CD4-positive, alpha-beta T cell (primary cell): ENCODE measurements around the gene PDLIM4. TPM values are rescaled to one million over a fixed set of nuclear protein-coding genes. Genes with fewer than 3 reads are reported as not detected.

Experiments
- ATAC-seq: fragments of 200-7000 bp; cut with Tn5 transposase; one replicate; pipeline ENCODE4 v1.10.0; 2022; ENCODE audit warnings: mild to moderate bottlenecking; ENCODE audit not compliant: poor library complexity
- CTCF ChIA-PET: fragments of 350-600 bp; sonication (Branson Sonifier 250); formaldehyde crosslinking; loops from one replicate; lab custom pipeline; 2021; ENCODE audit warnings: antibody characterized with exemption, inconsistent platforms; lab: Charles Lee
- POLR2A ChIA-PET: fragments of 350-600 bp; sonication (Branson Sonifier 250); formaldehyde crosslinking; loops from one replicate; lab custom pipeline; 2021; ENCODE audit warnings: antibody characterized with exemption, inconsistent platforms; lab: Charles Lee
- DNase-seq, 14 experiments: peaks; one replicate each; pipeline ENCODE4 v3.0.0-alpha.2; 2013 to 2020; ENCODE audit warnings: mixed read lengths in 2 of 14
- H3K27ac ChIP-seq, 2 donors: one replicate each; pipeline versions ENCODE4 v1.5.1 to v1.7.0; 2013; ENCODE audit warnings: low read length in 2 of 2, low read depth in 1 of 2, mild to moderate bottlenecking in 1 of 2
- H3K27me3 ChIP-seq, 2 experiments: 1 replicate in 1 of 2; 2 replicates in 1 of 2; pipeline versions ENCODE4 v1.6.1 to v1.7.0; 2013; ENCODE audit warnings: low read length in 2 of 2, control low read depth in 1 of 2, mild to moderate bottlenecking in 1 of 2, moderate library complexity in 1 of 2; ENCODE audit not compliant: insufficient read depth in 2 of 2, control insufficient read depth in 1 of 2
- H3K36me3 ChIP-seq: one replicate; pipeline ENCODE4 v1.6.1; 2013; ENCODE audit warnings: low read length, control low read depth; ENCODE audit not compliant: insufficient read depth
- H3K4me1 ChIP-seq: one replicate; pipeline ENCODE4 v1.6.1; 2013; ENCODE audit warnings: low read length, control low read depth; ENCODE audit not compliant: insufficient read depth
- H3K4me3 ChIP-seq: one replicate; pipeline ENCODE4 v1.5.1; 2013; ENCODE audit warnings: mild to moderate bottlenecking, low read length, moderate library complexity
- H3K9me3 ChIP-seq, 2 experiments: 1 replicate in 1 of 2; 2 replicates in 1 of 2; pipeline versions ENCODE4 v1.6.1 to v1.7.0; 2013; ENCODE audit warnings: low read length in 2 of 2, mild to moderate bottlenecking in 2 of 2, control low read depth in 1 of 2, moderate library complexity in 1 of 2; ENCODE audit not compliant: control insufficient read depth in 1 of 2, insufficient read depth in 1 of 2
- H3K27ac Mint-ChIP-seq: one replicate; pipeline ENCODE4 v1.8.0; 2020; ENCODE audit warnings: mixed read lengths
- H3K27me3 Mint-ChIP-seq: one replicate; pipeline ENCODE4 v1.8.0; 2021; ENCODE audit warnings: mixed read lengths
- H3K36me3 Mint-ChIP-seq: one replicate; pipeline ENCODE4 v1.8.0; 2021; ENCODE audit warnings: low read depth, mixed read lengths
- H3K4me1 Mint-ChIP-seq: one replicate; pipeline ENCODE4 v1.8.0; 2021; ENCODE audit warnings: low read depth, mixed read lengths
- H3K4me3 Mint-ChIP-seq: one replicate; pipeline ENCODE4 v1.8.0; 2020; ENCODE audit warnings: mild to moderate bottlenecking, mixed read lengths
- H3K9me3 Mint-ChIP-seq: one replicate; pipeline ENCODE4 v1.8.0; 2020; ENCODE audit warnings: mixed read lengths
- CTCF ChIP-seq: fragments of 200-600 bp; IDR thresholded peaks from one replicate; pipeline ENCODE4 v1.8.0; 2022; ENCODE audit warnings: antibody characterized with exemption, mild to moderate bottlenecking
- intact Hi-C, 2 experiments: fragments of 100-400 bp; cut with DNase I in 1 of 2; cut with micrococcal nuclease in 1 of 2; formaldehyde crosslinking; loops; one replicate each; pipeline versions ENCODE4 v1.15.1 to v1.9.0; 2023 to 2025; cut with DNase I, micrococcal nuclease
- total RNA-seq, 174 experiments: library from RNA in 2 of 174; stranded (reverse) in 2 of 174; gene quantifications; one replicate each; pipeline ENCODE4 v1.2.3 and lab custom pipeline; 2021 to 2026

The PDLIM4 gene
- total RNA-seq, 2 experiments from 2014 or later = not detected

GRCh38 chr5:132261881-132262845 lies 4.7 kb downstream of the PDLIM4 start:
- no peak for DNase-seq
- no peaks in the 10 kb centered on the region for H3K36me3 Mint-ChIP-seq
- H3K4me3 ChIP-seq = no peak overlapping the region
- H3K27ac Mint-ChIP-seq = no peak overlapping the region
- H3K27me3 ChIP-seq = peaks cover 8 to 10% of the 10 kb centered on the region in 2 experiments
- peaks cover 0 to 2% of the 10 kb centered on the region in 2 experiments for H3K9me3 ChIP-seq
- CTCF ChIA-PET = no interaction called here
- no peak overlapping the region for H3K4me3 Mint-ChIP-seq
- H3K27me3 Mint-ChIP-seq = peaks cover 1% of the 10 kb centered on the region
- ATAC-seq = no peak
- intact Hi-C loops = no loop called here
- H3K4me1 ChIP-seq = peaks cover 2% of the 10 kb centered on the region
- no peaks in the 10 kb centered on the region for H3K9me3 Mint-ChIP-seq
- no peaks in the 10 kb centered on the region for H3K36me3 ChIP-seq
- no peaks in the 10 kb centered on the region for H3K4me1 Mint-ChIP-seq
- no peak for TF ChIP-seq CTCF
- POLR2A ChIA-PET = no interaction called here
- H3K27ac ChIP-seq = no peak overlapping the region

GRCh38 chr5:132262882-132263547 lies 5.5 kb downstream of the PDLIM4 start:
- ATAC-seq = no peak
- no peak for TF ChIP-seq CTCF
- no peaks in the 10 kb centered on the region for H3K4me1 ChIP-seq
- Mint-ChIP-seq H3K9me3 (no peaks in the 10 kb centered on the region), H3K27me3 (no peaks in the 10 kb centered on the region), H3K36me3 (no peaks in the 10 kb centered on the region), H3K27ac (no peak overlapping the region), H3K4me1 (no peaks in the 10 kb centered on the region), H3K4me3 (no peak overlapping the region)
- no peak overlapping the region for H3K4me3 ChIP-seq
- intact Hi-C loops = no loop called here
- no peak overlapping the region for H3K27ac ChIP-seq
- no peaks in the 10 kb centered on the region for H3K9me3 ChIP-seq
- H3K36me3 ChIP-seq = no peaks in the 10 kb centered on the region
- DNase-seq = no peak
- POLR2A ChIA-PET = no interaction called here
- CTCF ChIA-PET = no interaction called here
- H3K27me3 ChIP-seq = peaks cover 4% of the 10 kb centered on the region in 2 experiments

DNA sequence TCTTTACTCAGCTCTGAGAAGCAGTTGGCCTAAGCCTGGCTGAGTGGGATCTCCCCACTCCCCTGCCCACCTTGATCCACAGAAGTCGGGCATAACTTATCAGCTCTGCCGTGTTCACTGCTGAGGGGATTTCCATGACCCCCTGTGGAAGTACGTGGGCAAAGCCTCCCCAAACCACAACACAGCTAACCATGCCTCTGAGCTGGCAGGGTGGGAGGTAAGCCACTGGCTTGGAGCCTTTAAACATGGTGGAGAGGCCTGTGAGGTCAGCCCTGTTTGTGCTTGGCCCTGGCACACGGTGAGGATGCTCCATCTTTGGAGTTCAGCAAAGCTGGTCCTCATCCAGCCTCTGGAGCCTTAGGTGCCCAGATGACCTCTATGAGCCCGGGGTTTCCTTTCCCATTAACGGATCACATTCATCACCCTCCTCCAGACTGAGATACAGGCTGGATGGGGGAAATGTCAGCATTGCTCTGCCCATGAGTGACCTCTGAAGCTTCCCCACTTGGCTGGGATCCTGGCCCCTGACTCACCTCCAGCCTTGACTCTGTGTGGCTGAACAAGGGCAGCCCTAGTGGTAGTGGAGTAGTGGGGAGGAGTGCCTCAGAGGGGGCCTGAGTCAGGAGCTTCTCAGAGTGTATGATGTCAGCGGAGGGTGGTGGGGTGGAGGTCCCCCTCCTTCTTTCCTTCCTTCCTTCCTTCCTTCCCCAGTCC lies 6.2 kb downstream of the PDLIM4 start:
- ATAC-seq = no peak
- ChIA-PET CTCF (no interaction called here), POLR2A (no interaction called here)
- H3K9me3 Mint-ChIP-seq = no peaks in the 10 kb centered on the region
- no peaks in the 10 kb centered on the region for H3K36me3 Mint-ChIP-seq
- no peaks in the 10 kb centered on the region for H3K9me3 ChIP-seq
- H3K4me1 Mint-ChIP-seq = no peaks in the 10 kb centered on the region
- intact Hi-C loops = no loop called here
- no peaks in the 10 kb centered on the region for H3K36me3 ChIP-seq
- no peaks in the 10 kb centered on the region for H3K27me3 Mint-ChIP-seq
- no peak overlapping the region for H3K4me3 Mint-ChIP-seq
- no peak for TF ChIP-seq CTCF
- no peak overlapping the region for H3K27ac ChIP-seq
- H3K27me3 ChIP-seq = no peaks in the 10 kb centered on the region
- H3K4me3 ChIP-seq = no peak overlapping the region
- DNase-seq = no peak
- no peaks in the 10 kb centered on the region for H3K4me1 ChIP-seq
- H3K27ac Mint-ChIP-seq = no peak overlapping the region
